Measurements from ENCODE around the gene B3GNT4. TPM values are rescaled to one million over a fixed set of nuclear protein-coding genes. Genes with fewer than 3 reads are reported as not detected.

Gene B3GNT4
- total and polyA plus RNA-seq, 2 donors (not counting 3 experiments of a cell fraction or from before 2014, with no cell fraction given): 0.11 to 0.31 TPM

DNA sequence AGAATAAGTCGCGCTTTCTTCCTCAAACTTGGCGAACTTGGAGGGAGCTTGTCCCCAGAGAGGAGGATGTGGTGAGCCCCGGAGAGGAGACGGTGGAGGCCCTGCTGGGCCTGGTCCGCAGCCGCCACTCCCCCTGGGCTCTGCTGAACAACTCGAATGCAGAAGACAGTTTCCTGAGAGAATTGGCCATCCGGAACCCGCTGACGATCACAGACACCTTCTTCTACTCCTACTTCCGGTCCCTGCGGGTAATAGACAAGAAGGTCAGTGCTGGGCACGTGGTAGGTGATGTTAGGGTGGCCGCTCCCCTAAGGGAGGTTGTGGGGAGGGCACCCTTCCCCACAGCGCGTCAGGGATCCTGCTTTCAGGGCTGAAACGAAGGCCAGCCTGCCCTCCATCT, 19.0 kb upstream of the B3GNT4 start:
- no peak overlapping the region for H3K9ac ChIP-seq (replicated peaks; ENCODE audit: extremely low read depth, insufficient read depth, low read length)
- H3K27me3 ChIP-seq (ENCODE audit: control insufficient read depth in 2 of 2, insufficient read depth in 2 of 2, low read length in 2 of 2): no peaks in the 10 kb centered on the region
- no peaks in the 10 kb centered on the region for H3K79me2 ChIP-seq (ENCODE audit: control insufficient read depth, insufficient read depth, low read length)
- H4K20me1 ChIP-seq (replicated peaks; ENCODE audit: control insufficient read depth, extremely low read depth, insufficient read depth, low read length): no peaks in the 10 kb centered on the region
- no peak overlapping the region for H2AFZ ChIP-seq (ENCODE audit: low read depth, low read length)
- FAIRE-seq: no peak
- no peaks in the 10 kb centered on the region for H3K9me3 ChIP-seq (replicated peaks; ENCODE audit: control insufficient read depth, insufficient read depth, low read length)
- POLR2A ChIA-PET: no interaction called here
- H3K4me1 ChIP-seq (ENCODE audit: control insufficient read depth, extremely low read depth, insufficient read depth, low read length): peaks cover 4% of the 10 kb centered on the region
- H3K9me1 ChIP-seq (replicated peaks; ENCODE audit: control insufficient read depth, extremely low read depth, insufficient read depth, low read length): no peaks in the 10 kb centered on the region
- H3K4me2 ChIP-seq (ENCODE audit: insufficient read depth, low read length): no peak overlapping the region
- no peak for DNase-seq (ENCODE audit: low read depth, low spot score)
- CTCF ChIA-PET: no interaction called here
- H3K4me3 ChIP-seq (replicated peaks in 1 of 3; ENCODE audit: insufficient read depth in 1 of 3, low read depth in 1 of 3, low read length in 3 of 3): no peak overlapping the region
- no TSS peak for BruUV-seq (replicated peaks)
- dilution Hi-C loops (cut with MboI; ENCODE audit: extremely low pct_ligation_motif_present, low sequenced_read_pairs): no loop called here
- H3K27ac ChIP-seq (ENCODE audit: insufficient read depth, low read depth, low read length): no peak overlapping the region
- intact Hi-C loops (cut with micrococcal nuclease): no loop called here
- no peaks in the 10 kb centered on the region for H3K36me3 ChIP-seq (ENCODE audit: control insufficient read depth in 2 of 2, extremely low read depth in 1 of 2, insufficient read depth in 2 of 2, low read length in 2 of 2)
- TF ChIP-seq GATA2 (IDR thresholded peaks at IDR 0.05; ENCODE audit: insufficient read depth, insufficient read length, low read depth, low read length) (no peak), EZH2 (IDR thresholded peaks at IDR 0.05; ENCODE audit: borderline replicate concordance, low read depth, low read length, severe bottlenecking) (no peak), FOS (IDR thresholded peaks at IDR 0.05; ENCODE audit: borderline replicate concordance, insufficient read depth, low read length) (no peak), JUN (IDR thresholded peaks at IDR 0.05; ENCODE audit: borderline replicate concordance, insufficient read depth, insufficient read length, low read depth) (no peak), MYC (IDR thresholded peaks at IDR 0.05; ENCODE audit: low read depth, low read length) (no peak), POLR2A (IDR thresholded peaks at IDR 0.05; ENCODE audit: low read depth, low read length) (no peak), POLR2AphosphoS5 (IDR thresholded peaks at IDR 0.05; ENCODE audit: insufficient read depth, low read depth, low read length) (no peak)
- TF ChIP-seq, protein P1, sequence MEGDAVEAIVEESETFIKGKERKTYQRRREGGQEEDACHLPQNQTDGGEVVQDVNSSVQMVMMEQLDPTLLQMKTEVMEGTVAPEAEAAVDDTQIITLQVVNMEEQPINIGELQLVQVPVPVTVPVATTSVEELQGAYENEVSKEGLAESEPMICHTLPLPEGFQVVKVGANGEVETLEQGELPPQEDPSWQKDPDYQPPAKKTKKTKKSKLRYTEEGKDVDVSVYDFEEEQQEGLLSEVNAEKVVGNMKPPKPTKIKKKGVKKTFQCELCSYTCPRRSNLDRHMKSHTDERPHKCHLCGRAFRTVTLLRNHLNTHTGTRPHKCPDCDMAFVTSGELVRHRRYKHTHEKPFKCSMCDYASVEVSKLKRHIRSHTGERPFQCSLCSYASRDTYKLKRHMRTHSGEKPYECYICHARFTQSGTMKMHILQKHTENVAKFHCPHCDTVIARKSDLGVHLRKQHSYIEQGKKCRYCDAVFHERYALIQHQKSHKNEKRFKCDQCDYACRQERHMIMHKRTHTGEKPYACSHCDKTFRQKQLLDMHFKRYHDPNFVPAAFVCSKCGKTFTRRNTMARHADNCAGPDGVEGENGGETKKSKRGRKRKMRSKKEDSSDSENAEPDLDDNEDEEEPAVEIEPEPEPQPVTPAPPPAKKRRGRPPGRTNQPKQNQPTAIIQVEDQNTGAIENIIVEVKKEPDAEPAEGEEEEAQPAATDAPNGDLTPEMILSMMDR (IDR thresholded peaks at IDR 0.05; ENCODE audit: extremely low read depth in 1 of 2, insufficient read depth in 1 of 2, low read depth in 1 of 2, low read length in 2 of 2): no peak
- TF ChIP-seq, protein P2, sequence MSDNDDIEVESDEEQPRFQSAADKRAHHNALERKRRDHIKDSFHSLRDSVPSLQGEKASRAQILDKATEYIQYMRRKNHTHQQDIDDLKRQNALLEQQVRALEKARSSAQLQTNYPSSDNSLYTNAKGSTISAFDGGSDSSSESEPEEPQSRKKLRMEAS (IDR thresholded peaks at IDR 0.05; ENCODE audit: insufficient read depth, insufficient read length): no peak
